Hepatocyte (in vitro differentiated cells): Measurements from ENCODE around the gene NKAIN2.

ENCODE experiments used
- EZH2 ChIP-seq: fragments of 200-600 bp; sonication (generic); IDR thresholded peaks from 2 replicates; pipeline ENCODE4 v1.6.1; 2016; ENCODE audit warnings: antibody characterized with exemption, mild to moderate bottlenecking, borderline replicate concordance
- TF ChIP-seq, protein P1 (sequence below): fragments of 200-600 bp; sonication (generic); IDR thresholded peaks from 2 replicates; pipeline ENCODE4 v1.5.1; 2016; ENCODE audit warnings: antibody characterized with exemption, mild to moderate bottlenecking; ENCODE audit not compliant: poor library complexity

- TF ChIP-seq, protein P1, sequence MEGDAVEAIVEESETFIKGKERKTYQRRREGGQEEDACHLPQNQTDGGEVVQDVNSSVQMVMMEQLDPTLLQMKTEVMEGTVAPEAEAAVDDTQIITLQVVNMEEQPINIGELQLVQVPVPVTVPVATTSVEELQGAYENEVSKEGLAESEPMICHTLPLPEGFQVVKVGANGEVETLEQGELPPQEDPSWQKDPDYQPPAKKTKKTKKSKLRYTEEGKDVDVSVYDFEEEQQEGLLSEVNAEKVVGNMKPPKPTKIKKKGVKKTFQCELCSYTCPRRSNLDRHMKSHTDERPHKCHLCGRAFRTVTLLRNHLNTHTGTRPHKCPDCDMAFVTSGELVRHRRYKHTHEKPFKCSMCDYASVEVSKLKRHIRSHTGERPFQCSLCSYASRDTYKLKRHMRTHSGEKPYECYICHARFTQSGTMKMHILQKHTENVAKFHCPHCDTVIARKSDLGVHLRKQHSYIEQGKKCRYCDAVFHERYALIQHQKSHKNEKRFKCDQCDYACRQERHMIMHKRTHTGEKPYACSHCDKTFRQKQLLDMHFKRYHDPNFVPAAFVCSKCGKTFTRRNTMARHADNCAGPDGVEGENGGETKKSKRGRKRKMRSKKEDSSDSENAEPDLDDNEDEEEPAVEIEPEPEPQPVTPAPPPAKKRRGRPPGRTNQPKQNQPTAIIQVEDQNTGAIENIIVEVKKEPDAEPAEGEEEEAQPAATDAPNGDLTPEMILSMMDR = no peak
- TF ChIP-seq EZH2 = no peak
Measured at GRCh38 chr6:124110514-124110913, 306.8 kb downstream of the NKAIN2 start.
